Subcutaneous preadipocyte (primary cell): Measurements from ENCODE around the gene CENPB. TPM values are rescaled to one million over a fixed set of nuclear protein-coding genes. Genes with fewer than 3 reads are reported as not detected.

ENCODE experiments used
- total RNA-seq: library from RNA; depleted of rRNA; stranded (reverse); fragments of >200 nt; gene quantifications from 2 replicates; pipeline ENCODE4 v1.2.3, GENCODE V29; 2012

The CENPB gene
- 119 and 169 TPM in 2 replicates for total RNA-seq

DNA sequence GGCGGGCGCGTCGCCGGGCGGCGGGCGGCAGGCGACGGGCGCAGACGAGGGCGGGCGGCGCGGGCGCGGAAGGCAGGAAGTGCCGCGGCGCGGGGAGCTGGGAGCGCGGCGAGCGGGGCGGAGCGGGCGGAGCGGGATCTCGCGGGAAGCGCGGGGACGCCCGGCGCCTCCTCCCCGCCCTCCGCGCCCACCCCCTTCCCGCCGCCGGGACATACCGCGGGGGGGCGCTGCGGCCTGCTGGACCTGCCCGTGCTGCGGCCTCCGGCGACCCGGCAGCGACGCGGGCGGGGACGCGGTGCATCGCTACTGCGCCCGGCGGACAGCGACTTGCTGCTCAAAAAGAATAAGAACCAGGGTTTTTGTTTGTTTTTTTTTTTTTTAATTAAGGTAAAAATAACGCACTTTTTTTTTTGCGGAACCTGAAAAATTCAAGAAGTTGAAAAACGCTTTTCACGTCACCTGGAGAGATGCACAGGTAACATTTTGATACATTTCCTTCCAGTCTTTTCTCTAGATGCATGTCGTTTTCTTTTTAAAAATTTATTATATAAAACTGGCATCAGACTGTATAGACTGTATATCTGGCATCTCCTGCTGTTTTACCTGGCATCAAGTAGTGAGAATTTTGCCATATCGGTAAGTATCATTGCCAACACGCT lies at the start of gene CENPB:
CENPB (minus strand) TSS at position 76 of the 659 bp plus-strand sequence. CDS start 257 bp downstream, outside the sequence.

GRCh38 chr20:3820048-3820900 lies 33.7 kb upstream of the CENPB start, which contains the start of gene AP5S1:
Gene AP5S1, plus strand, starts transcription at chr20:3820547. Its CDS starts 1,571 bp downstream, at chr20:3822118.

GRCh38 chr20:3795511-3796468 lies 9.2 kb upstream of the CENPB start, which contains the start of gene CDC25B:
Gene CDC25B, plus strand, starts transcription at chr20:3796310. Its CDS starts 222 bp downstream, at chr20:3796532.

DNA sequence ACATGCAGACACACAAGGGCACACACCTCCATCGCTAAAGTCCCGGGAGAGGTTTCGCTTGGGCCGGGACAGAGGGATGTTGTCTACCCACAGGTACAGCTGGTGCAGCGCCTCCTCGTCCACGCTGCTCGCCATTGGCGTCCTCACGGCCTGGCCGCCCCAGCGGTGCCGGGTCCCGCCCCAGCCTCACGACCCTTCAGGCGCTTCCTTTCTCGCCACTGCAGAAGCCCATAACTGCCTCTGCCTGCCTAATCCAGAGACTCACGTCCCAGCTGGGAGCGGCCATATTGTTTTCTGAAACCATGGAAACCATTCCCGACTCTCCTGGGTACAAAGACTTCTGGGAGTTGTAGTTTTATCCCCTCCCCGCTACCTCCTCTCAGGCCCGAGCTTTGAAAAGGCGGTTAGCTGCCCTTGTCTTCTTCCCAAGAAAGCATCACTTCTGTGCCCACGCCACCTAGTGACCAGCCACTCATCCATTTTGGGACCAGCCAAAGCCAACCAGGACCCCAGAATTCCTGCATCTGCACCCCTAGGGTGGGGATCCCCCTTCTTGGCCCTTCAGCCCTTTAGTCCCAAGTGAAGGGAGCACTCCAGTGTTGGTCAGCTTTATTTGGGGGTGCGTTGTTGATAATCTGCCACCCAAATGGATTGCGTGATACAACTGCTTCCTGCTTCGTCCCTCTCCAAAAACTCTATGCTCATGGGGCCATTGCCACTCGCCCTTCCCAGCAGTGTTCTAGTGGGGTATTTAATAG lies 5.2 kb downstream of the CENPB start, which contains the start of gene SPEF1:
SPEF1 (minus strand) TSS at position 296 of the 758 bp plus-strand sequence; CDS start at position 135, 161 bp downstream.

GRCh38 chr20:3767427-3768341 lies 18.9 kb downstream of the CENPB start, which contains the start of gene ADISSP:
Gene ADISSP, minus strand, starts transcription at chr20:3767753. Its CDS starts 7,653 bp downstream, at chr20:3760100.

Other genes starting within 250 kb of the CENPB start
- not detected in 2 replicates for gene GFRA4, start 123.3 kb downstream of the CENPB start, total RNA-seq
- 88.6 and 101 TPM in 2 replicates for gene ADAM33, start 104.7 kb downstream of the CENPB start, total RNA-seq
- gene SIGLEC1, start 74.1 kb downstream of the CENPB start, total RNA-seq, result not detected in 2 replicates
- 0.98 and 1.8 TPM in 2 replicates for gene HSPA12B, start 54.1 kb downstream of the CENPB start, total RNA-seq
- 40.7 and 46.7 TPM in 2 replicates for gene ADISSP, start 19.0 kb downstream of the CENPB start, total RNA-seq
- 0.20 TPM in 1 of 2 replicates, not detected in the other for gene SPEF1, start 5.3 kb downstream of the CENPB start, total RNA-seq
- 66.9 and 91.1 TPM in 2 replicates for gene CDC25B, start 9.6 kb upstream of the CENPB start, total RNA-seq
- gene AP5S1, start 33.8 kb upstream of the CENPB start, total RNA-seq, result 20.5 and 21.7 TPM in 2 replicates
- 29.8 and 48.7 TPM in 2 replicates for gene MAVS, start 60.1 kb upstream of the CENPB start, total RNA-seq
- gene PANK2, start 102.6 kb upstream of the CENPB start, total RNA-seq, result 38.6 and 47.7 TPM in 2 replicates
- gene RNF24, start 228.8 kb upstream of the CENPB start, total RNA-seq, result 31.2 and 58.1 TPM in 2 replicates